ENCODE measurements around the gene CD93. TPM values are rescaled to one million over a fixed set of nuclear protein-coding genes. Genes with fewer than 3 reads are reported as not detected.

Gene CD93
- total RNA-seq, 6 experiments from 2014 or later: 3.9 to 21.5 (median 9.2) TPM

DNA sequence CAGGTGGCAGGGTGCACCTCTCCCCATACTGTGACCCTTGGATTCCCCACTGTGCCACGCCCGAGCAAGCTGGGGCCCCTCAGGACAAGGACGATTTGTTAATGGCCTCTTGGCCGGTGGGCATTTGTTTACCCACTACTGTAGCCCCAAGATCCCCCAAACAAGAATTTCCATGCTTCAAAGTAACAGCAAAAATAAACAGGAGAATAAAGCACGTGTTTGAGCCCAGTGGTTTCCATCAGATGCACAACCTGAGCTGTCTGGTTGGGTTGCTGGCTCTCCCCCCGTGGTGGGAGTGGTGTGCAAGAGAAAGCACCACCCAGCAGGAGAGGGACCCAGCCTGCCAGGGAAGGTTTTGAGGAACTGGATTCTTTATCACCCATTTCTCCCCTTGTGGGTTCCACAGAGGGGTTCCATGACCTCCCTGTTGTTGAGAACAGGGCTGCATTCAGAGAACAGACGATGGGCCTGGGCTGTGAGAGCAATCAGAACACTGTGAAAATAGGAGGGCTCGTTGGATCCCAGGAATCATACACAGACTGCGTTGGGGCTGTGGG lies 4.8 kb downstream of the CD93 start:
- DNase-seq (no peak), ATAC-seq (no peak)
- TF ChIP-seq CTCF (IDR thresholded peaks at IDR 0.05) (no peak), POLR2A (IDR thresholded peaks at IDR 0.05) (no peak)
- intact Hi-C loops (cut with DNase I): no loop called here
- H3K4me1 ChIP-seq: no peaks in the 10 kb centered on the region
- H3K4me3 ChIP-seq: no peak overlapping the region
- H3K27ac ChIP-seq: no peak overlapping the region
- no peaks in the 10 kb centered on the region for H3K36me3 ChIP-seq
- H3K27me3 ChIP-seq: no peaks in the 10 kb centered on the region
- 47% methylated on average over 8 of the region's 9 CpGs for WGBS (ENCODE audit: insufficient coverage, low coverage, low lambda C conversion rate, missing lambda C conversion rate)
- no peaks in the 10 kb centered on the region for H3K9me3 ChIP-seq

DNA sequence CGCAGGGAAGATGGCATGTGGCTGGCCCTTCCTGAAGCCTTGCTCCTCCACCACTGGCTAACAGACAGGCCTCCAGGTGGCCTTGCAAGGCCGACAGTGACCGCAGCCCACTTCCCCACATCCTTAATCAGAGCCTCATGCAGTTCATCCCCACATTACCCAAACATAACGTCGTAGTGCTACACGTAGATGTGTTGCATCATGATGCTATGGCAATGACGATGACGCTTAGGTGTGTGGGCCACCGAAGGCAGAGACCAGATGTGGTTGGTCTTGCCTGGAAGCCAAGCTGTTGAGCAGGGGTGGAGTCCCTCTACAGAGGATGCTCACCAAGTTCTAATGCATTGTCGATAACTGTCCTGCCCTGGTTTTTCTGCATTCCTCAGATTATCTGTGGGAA lies 5.6 kb downstream of the CD93 start:
- no peak overlapping the region for H3K27ac ChIP-seq
- no peaks in the 10 kb centered on the region for H3K27me3 ChIP-seq
- H3K4me3 ChIP-seq: no peak overlapping the region

GRCh38 chr20:23079926-23080325 lies 6.2 kb downstream of the CD93 start:
- TF ChIP-seq CTCF (IDR thresholded peaks at IDR 0.05): no peak
- TF ChIP-seq POLR2A (IDR thresholded peaks at IDR 0.05): no peak

More for the DNA sequence above, 5.6 kb downstream of the CD93 start:
- DNase-seq: no peak
- intact Hi-C loops (cut with DNase I): no loop called here
- Histone ChIP-seq H3K36me3 (no peaks in the 10 kb centered on the region), H3K4me1 (no peaks in the 10 kb centered on the region), H3K9me3 (no peaks in the 10 kb centered on the region)
- no peak for ATAC-seq
- TF ChIP-seq POLR2A (IDR thresholded peaks at IDR 0.05) (no peak), CTCF (IDR thresholded peaks at IDR 0.05) (no peak)
- WGBS (ENCODE audit: insufficient coverage, low coverage, low lambda C conversion rate, missing lambda C conversion rate): 68% methylated on average over 9 of the region's 10 CpGs

GRCh38 chr20:23079016-23079351 lies 7.1 kb downstream of the CD93 start:
- Histone ChIP-seq H3K27me3 (no peaks in the 10 kb centered on the region), H3K36me3 (no peaks in the 10 kb centered on the region), H3K4me3 (no peak overlapping the region), H3K9me3 (no peaks in the 10 kb centered on the region), H3K4me1 (no peaks in the 10 kb centered on the region), H3K27ac (no peak overlapping the region)
- DNase-seq (no peak), ATAC-seq (no peak)
- 46% methylated on average over 4 of the region's 6 CpGs for WGBS (ENCODE audit: insufficient coverage, low coverage, low lambda C conversion rate, missing lambda C conversion rate)
- TF ChIP-seq CTCF (IDR thresholded peaks at IDR 0.05) (no peak), POLR2A (IDR thresholded peaks at IDR 0.05) (no peak)
- intact Hi-C loops (cut with DNase I): no loop called here

More at GRCh38 chr20:23079926-23080325, 6.2 kb downstream of the CD93 start:
- ATAC-seq: no peak
- no peak for DNase-seq
- Histone ChIP-seq H3K27ac (no peak overlapping the region), H3K4me3 (no peak overlapping the region), H3K4me1 (no peaks in the 10 kb centered on the region), H3K9me3 (no peaks in the 10 kb centered on the region), H3K36me3 (no peaks in the 10 kb centered on the region), H3K27me3 (no peaks in the 10 kb centered on the region)
- WGBS (ENCODE audit: insufficient coverage, low coverage, low lambda C conversion rate, missing lambda C conversion rate): 28% methylated on average over 2 of the region's 2 CpGs
- intact Hi-C loops (cut with DNase I): no loop called here
